Psoas muscle (tissue), 8 donors: ENCODE data around the gene CACNA1C. TPM values are rescaled to one million over a fixed set of nuclear protein-coding genes. Genes with fewer than 3 reads are reported as not detected.

Experiments used
- ATAC-seq, 4 donors: fragments of 200-7000 bp; cut with Tn5 transposase; one replicate each; pipeline ENCODE4 v1.9.1; 2020; ENCODE audit warnings: moderate library complexity in 3 of 4, mild to moderate bottlenecking in 2 of 4
- DNase-seq, 2 donors: peaks; one replicate each; pipeline ENCODE4 v3.0.0-alpha.2; 2020
- H3K27ac ChIP-seq: fragments of 200-600 bp; one replicate; pipeline ENCODE4 v1.8.0; 2022
- H3K27me3 ChIP-seq, 3 donors: fragments of 200-600 bp in 1 of 3; one replicate each; pipeline versions ENCODE4 v1.6.1 to v1.8.0; 2013 to 2022; ENCODE audit warnings: low read length in 2 of 3, mild to moderate bottlenecking in 2 of 3, moderate library complexity in 1 of 3; ENCODE audit not compliant: insufficient read depth in 3 of 3
- H3K36me3 ChIP-seq, 2 donors: fragments of 200-600 bp in 1 of 2; one replicate each; pipeline versions ENCODE4 v1.6.1 to v1.8.0; 2013 to 2022; ENCODE audit warnings: low read depth in 1 of 2, mild to moderate bottlenecking in 1 of 2, moderate library complexity in 1 of 2; ENCODE audit not compliant: insufficient read depth in 1 of 2
- H3K4me1 ChIP-seq: fragments of 200-600 bp; one replicate; pipeline ENCODE4 v1.8.0; 2022
- H3K4me3 ChIP-seq: fragments of 200-600 bp; one replicate; pipeline ENCODE4 v1.8.0; 2022; ENCODE audit warnings: mild to moderate bottlenecking
- H3K9me3 ChIP-seq: fragments of 200-600 bp; one replicate; pipeline ENCODE4 v1.8.0; 2022
- CTCF ChIP-seq: fragments of 200-600 bp; IDR thresholded peaks from one replicate; pipeline ENCODE4 v1.8.0; 2022; ENCODE audit warnings: antibody characterized with exemption
- WGBS, 3 donors: extraction: QIAGEN DNeasy Blood & Tissue Kit; methylation state at CpG; one replicate each; pipeline versions ENCODE4 v1.1.6 to v1.1.7; 2013; 5-methylcytosine and 5-hydroxymethylcytosine counted together
- intact Hi-C, 2 donors: fragments of 100-400 bp; cut with DNase I; formaldehyde crosslinking; loops; one replicate each; pipeline versions ENCODE4 v1.11.0 to v1.14.2; 2022
- polyA plus RNA-seq, 3 donors: library from polyadenylated mRNA; stranded (reverse); fragments of 200-250 nt; gene quantifications; one replicate each; pipeline ENCODE4 v1.2.3, GENCODE V29; 2013
- total RNA-seq, 4 donors: library from RNA; stranded (reverse); fragmentation: NEBNext Ultra II Directional in 2 of 4; extraction: Animal tissue kit (Norgen Biotek cat#: 25700) in 2 of 4; gene quantifications; one replicate each; pipeline versions ENCODE4 v1.2.1 to v1.2.4, GENCODE V29; 2021 to 2023
- donor health status: healthy with polysubstance abuse.
- donor health status: DM: no; HTN: no; CAD: no; lungs with moderate emphysema.
- donor health status: Bipolar disorder and iron deficiency.
- donor health status: healthy.
- donor health status: DM: yes; HTN: yes; CAD: no.
- donor health status: DM: no; HTN: no; CAD: no.
- donor health status: DM: no; HTN: no; CAD: no.
- donor health status: DM: yes; HTN: yes; CAD: no.

The CACNA1C gene
- total and polyA plus RNA-seq, 7 donors, result 0.26 to 2.9 (median 0.95) TPM

- H3K36me3 ChIP-seq, result no peaks in the 10 kb centered on the region
- ATAC-seq (no peak), DNase-seq (no peak)
- WGBS, 3 donors, result 65 to 69% (median 65%) methylated on average over 5 of the region's 5 CpGs
- no peak overlapping the region for H3K4me3 ChIP-seq
- H3K27me3 ChIP-seq, result no peaks in the 10 kb centered on the region
- H3K4me1 ChIP-seq, result no peaks in the 10 kb centered on the region
- H3K9me3 ChIP-seq, result no peaks in the 10 kb centered on the region
- no peak overlapping the region for H3K27ac ChIP-seq
- TF ChIP-seq CTCF, result no peak
- intact Hi-C loops, result no loop called here
These were observed 349.3 kb downstream of the CACNA1C start for GRCh38 chr12:2402073-2402579.

GRCh38 chr12:2403221-2403976 lies 350.6 kb downstream of the CACNA1C start:
- H3K27ac ChIP-seq, result no peak overlapping the region
- 81 to 87% (median 86%) methylated on average over 14 of the region's 14 CpGs for WGBS, 3 donors
- intact Hi-C loops, result no loop called here
- no peaks in the 10 kb centered on the region for H3K36me3 ChIP-seq
- DNase-seq (no peak), ATAC-seq (no peak)
- no peaks in the 10 kb centered on the region for H3K9me3 ChIP-seq
- no peaks in the 10 kb centered on the region for H3K4me1 ChIP-seq
- TF ChIP-seq CTCF, result no peak
- H3K27me3 ChIP-seq, result no peaks in the 10 kb centered on the region
- no peak overlapping the region for H3K4me3 ChIP-seq

GRCh38 chr12:2405039-2405438 lies 352.3 kb downstream of the CACNA1C start:
- no peaks in the 10 kb centered on the region for H3K27me3 ChIP-seq
- H3K27ac ChIP-seq, result no peak overlapping the region
- WGBS, 3 donors, result 83 to 88% (median 87%) methylated on average over 9 of the region's 9 CpGs
- ATAC-seq (no peak), DNase-seq (peak in 1 of 2 donors; percentile 3)
- intact Hi-C loops, result no loop called here
- H3K4me1 ChIP-seq, result no peaks in the 10 kb centered on the region
- H3K4me3 ChIP-seq, result no peak overlapping the region
- TF ChIP-seq CTCF, result no peak
- no peaks in the 10 kb centered on the region for H3K36me3 ChIP-seq
- H3K9me3 ChIP-seq, result no peaks in the 10 kb centered on the region

DNA sequence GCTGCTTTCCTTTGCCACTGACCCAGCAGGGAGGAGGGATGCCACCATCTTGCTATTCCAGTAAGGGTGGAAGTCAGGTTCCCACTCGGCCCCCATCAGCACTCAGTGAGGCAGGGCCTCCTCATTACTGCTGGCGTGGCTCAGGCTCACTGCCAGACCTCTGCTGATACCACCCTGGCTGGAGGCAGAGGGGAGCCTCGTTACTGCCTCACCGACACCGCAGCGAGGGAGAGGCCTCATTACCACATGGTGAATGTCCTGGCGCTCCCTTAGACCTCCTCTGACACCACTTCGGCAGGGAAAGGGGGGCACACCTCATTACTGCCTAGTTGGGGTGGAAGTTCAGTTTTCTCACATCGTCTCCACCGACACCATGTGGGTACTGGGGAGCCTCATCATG lies 354.1 kb downstream of the CACNA1C start:
- intact Hi-C loops, result no loop called here
- ATAC-seq, result no peak
- 82 to 89% (median 87%) methylated on average over 10 of the region's 10 CpGs for WGBS, 3 donors

More for the DNA sequence above, 354.1 kb downstream of the CACNA1C start:
- H3K27ac ChIP-seq, result no peak overlapping the region
- TF ChIP-seq CTCF, result no peak
- no peak overlapping the region for H3K4me3 ChIP-seq
- H3K36me3 ChIP-seq, result no peaks in the 10 kb centered on the region
- DNase-seq, result peak in 1 of 2 donors; percentile 11
- no peaks in the 10 kb centered on the region for H3K9me3 ChIP-seq
- no peaks in the 10 kb centered on the region for H3K4me1 ChIP-seq
- H3K27me3 ChIP-seq, result no peaks in the 10 kb centered on the region
